Kasumi-1 (cell line): ENCODE results near the gene GAS7.
"Not testable (repeated sequence)": the region's sequence is repeated elsewhere in the genome, so short reads cannot be mapped to it uniquely, and the experiment has no call there.

Experiments
- DNase-seq, 2 experiments: peaks; one replicate each; lab custom pipeline; 2025; lab: John Stamatoyannopoulos, UW

Gene GAS7

DNA sequence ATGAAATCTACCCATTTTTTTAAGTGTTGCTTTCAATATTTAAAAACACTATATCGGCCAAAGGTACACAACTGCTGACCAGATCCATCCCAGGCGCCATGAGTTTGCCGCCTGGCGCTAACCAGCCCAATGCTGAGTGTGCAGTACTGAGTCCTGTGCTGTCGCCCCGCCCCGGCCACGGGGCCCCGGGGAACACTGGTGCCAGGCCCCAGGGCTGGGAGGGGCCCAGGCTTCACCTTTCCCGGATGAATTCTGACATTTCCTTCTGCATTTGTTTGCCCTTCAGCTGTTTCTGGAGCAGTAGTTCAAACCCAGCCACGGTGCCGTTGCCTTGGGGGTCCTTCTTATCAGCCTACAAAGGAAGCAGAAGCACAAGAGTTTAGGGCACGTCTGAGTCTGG is 255.5 kb downstream of the GAS7 start:
- DNase-seq, result no peak

GRCh38 chr17:9941305-9941704 is 257.1 kb downstream of the GAS7 start:
- DNase-seq, result no peak

GRCh38 chr17:9940841-9941240 is 257.6 kb downstream of the GAS7 start:
- DNase-seq, result no peak

GRCh38 chr17:9938764-9939163 is 259.6 kb downstream of the GAS7 start:
- no peak for DNase-seq

DNA sequence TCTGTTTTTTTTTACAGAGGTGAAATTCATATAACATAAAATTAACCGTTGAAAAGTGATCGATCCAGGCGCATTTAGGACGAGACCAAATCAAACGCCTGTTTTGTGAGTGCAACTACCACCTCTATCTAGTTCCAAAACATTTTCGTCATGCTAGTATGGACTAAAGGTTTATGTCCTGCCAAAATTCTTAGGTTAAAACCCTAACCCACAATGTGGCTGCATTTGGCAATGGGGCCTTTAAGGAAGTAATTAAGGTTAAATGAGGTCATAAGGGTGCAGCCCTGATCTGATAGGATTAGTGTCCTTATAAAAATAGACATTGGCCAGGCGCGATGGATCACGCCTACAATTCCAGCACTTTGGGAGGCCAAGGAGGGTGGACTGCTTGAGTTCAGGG is 260.5 kb downstream of the GAS7 start:
- DNase-seq, result no peak

DNA sequence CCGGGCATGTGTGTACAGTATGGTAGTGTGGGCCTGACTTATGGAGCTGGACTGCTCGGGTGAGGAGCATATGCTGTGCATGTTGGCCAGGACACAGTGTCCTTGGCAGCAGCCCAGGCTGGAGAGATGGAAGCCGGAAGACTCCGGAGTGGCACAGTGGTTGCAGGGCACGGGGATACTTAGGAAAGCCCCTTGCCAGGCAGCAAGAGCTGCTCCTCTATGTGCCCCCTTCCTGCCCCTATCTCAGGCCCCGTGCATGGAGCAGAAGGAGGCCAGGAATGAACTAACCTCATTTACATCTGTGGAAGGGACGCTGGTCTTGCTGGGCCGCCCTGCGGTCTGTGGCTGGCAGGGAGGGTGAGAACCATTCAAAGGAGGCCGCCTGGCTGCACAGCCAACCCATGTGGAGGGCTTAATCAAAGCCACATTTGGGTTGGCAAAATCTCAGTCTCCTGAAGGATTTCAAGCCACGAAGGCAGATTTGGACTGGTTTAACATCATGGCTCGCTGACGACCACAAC is 261.1 kb downstream of the GAS7 start:
- no peak for DNase-seq

DNA sequence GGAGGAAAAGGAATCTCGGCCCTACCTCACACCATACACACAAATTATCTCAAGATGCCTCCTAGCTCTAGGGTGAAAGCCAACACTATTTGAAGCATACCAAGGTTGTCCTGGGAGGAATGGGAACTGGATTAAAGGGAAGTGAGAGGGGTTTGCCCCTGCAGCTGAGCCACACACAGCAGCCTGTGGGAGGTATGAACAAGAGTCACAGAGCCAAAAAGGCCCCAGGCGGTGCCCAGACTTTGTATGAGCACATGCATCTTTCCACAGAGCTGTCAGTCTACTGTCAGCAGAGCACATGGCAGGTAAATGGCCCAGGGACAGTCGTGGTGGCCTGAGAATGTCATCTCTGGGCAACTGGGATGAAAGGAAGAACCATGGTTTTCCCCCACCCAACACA is 262.3 kb downstream of the GAS7 start:
- DNase-seq, result no peak

DNA sequence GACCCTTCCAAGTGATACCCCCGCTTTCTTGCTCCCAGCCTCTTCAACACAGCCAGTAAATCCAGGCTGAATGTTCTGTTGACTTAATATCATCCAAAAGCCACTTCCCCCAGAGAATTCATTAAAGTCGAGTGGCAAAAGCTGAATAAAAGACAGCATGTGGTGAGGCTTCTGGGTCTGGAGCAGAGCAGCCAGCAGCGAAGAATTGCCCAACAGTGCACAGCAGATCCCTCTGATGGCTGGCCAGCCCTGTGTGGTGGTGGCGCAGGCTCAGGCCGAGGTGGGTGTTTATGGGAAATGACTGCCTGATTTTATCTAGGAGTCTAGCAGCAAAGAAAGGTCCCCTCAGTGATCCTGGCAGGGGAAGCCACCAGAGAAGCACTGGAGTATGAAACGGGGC is 263.0 kb downstream of the GAS7 start:
- DNase-seq, result no peak

- DNase-seq, result no peak
Observed at GRCh38 chr17:9934331-9934730, 264.1 kb downstream of the GAS7 start.

- DNase-seq, result no peak
Observed at GRCh38 chr17:9932491-9932890, 265.9 kb downstream of the GAS7 start.

GRCh38 chr17:9931144-9931741 is 267.2 kb downstream of the GAS7 start:
- DNase-seq, result no peak

DNA sequence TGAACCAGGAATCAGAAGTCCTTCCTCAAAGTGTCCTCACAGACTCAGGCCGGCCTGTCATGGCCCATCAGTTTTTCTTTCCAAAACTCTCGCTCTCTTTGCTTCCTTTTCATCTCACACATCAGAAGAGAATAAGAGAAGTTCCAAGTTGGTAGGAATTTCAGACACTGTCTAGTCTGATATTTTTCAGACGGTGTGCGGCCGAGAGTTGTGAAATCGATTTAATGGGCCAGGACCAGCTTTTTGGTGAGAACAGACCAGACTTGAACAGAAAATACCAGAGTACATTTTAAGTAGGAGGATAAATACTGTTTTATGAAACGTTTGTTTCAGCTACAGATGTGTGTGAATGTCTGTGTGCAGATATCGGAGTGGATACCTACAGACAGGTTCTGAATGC is 268.5 kb downstream of the GAS7 start:
- DNase-seq, result no peak

DNA sequence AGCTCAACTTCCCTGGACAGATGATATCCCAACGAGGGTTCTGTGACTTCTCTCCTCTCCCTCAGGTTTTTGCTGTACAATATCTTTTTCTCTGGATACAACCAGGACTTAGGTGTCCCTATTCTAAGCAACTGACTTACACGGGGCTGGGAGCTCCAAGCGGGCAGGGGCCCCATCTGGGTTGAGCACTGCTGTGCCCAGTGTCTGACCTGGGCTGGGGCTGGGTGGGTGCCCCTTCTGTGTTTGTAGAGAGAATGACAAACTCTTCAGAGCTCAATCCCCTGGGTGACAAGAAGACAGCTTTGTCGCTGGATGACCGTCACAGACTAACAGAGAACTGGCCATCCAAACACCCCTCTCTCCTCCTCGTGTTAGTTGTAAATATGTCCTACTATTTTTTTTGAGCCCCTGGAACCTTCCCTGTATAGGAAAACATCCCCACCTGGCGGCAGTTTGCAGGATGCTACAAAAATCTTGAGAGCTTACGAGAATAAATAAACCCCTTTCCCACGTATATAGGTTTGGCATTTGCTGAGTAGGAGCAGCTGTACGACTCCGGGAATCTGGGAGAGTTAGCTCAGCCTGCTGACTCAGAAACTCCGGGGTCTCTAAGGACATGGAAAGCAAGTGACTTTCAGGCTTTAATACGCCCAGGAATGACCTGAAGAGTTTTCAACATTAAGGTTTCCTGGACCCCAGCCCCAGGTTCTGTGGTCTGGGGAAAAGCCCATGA is 269.6 kb downstream of the GAS7 start:
- DNase-seq, result no peak

GRCh38 chr17:9926150-9926804 is 272.1 kb downstream of the GAS7 start:
- DNase-seq, result no peak

DNA sequence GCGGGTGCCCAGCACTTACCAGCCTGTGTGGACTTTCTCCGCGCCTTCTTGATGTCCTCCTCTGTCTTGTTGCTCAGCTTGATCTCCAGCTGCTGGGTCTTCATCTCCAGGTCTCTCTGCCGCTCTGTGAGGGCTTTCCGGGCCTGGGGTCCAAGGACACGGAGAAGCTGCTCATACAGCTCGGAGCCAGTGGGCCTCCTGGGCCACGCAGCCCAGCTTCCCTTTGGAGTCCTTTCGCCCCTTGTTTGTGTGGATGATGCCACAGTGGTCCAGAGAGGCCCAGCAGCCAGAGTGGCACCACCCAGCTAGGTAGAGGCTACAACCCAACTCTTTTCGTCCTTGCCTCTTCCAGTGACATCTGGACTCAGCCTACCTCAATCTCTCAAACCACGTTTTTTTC is 272.9 kb downstream of the GAS7 start:
- no peak for DNase-seq

DNA sequence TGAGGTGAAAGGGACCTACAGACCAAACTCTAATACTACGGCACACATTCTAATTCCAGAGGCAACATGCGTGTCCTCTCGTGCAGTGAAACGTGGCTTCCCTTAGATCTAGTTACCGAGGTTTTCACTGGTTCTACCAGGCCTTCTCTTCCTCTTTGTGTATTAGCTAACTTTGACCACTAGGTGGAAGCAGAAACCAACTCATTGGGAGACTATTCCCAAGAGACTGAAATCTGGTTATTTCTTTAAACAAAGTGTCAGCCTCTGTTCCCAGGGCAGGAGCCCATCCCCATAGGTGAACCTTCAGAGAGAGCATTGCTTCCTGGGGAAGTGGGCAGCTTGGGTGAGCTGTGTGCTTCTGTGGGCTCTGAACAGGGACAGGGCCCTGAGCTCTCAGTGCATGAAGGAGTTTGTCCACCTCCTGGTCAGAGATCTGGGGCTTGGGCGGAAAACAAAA is 273.6 kb downstream of the GAS7 start:
- DNase-seq, result peak; percentile 54 to 79

GRCh38 chr17:9922012-9922848 is 276.2 kb downstream of the GAS7 start:
- DNase-seq, result no peak

- not testable (repeated sequence) for DNase-seq
Observed at GRCh38 chr17:9921216-9921615, 277.2 kb downstream of the GAS7 start.

DNA sequence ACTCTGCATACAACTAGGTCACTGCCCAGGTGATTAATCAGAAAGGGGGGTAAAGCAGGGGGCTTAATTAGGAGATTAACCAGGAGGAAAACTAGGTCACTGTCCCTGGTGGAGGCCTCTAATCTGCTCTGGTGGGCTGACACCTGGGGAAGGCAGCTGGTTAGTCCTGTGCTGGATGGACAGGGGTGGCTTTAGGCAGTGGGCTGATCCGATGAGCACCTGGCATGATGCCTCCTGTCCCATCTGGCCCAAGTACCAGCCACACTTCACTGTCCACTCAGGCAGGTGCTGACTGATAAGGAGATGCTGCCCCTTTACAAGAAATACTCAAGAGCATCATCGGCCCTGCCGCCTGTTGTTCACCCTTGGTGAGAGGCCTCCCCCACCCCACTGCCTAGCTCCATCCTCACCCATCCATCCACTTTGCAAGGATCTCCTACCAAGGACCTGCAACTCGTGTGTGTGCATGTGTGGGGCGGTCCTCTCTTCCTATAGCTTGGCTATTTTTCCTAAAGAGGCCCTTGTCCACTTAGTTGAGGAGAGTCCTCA is 279.5 kb downstream of the GAS7 start:
- DNase-seq, result no peak

- no peak for DNase-seq
Observed at GRCh38 chr17:9918352-9918751, 280.1 kb downstream of the GAS7 start.

DNA sequence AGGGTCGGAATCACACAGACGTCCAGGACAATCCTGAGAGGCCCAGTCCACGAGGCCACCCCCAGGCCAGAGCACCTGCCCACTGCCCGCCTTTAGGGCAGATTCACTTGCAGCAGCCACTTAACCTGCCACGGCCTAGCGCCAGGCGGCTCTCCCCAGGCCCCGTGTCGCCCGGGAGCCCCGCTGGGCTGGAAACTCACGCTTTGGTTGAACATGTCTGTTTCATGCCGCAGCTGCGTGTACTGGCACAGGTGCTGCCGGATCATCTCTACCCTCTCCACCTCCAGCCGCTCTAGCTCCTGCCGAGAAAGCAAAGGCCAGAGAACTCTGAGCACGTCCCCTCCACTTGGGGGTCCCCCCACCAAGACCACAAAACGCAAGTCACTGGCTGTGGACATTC is 280.6 kb downstream of the GAS7 start:
- DNase-seq, result no peak

- DNase-seq, result no peak
Observed at GRCh38 chr17:9917131-9917530, 281.3 kb downstream of the GAS7 start.
